Measurements from ENCODE around the gene MAP3K8. TPM values are rescaled to one million over a fixed set of nuclear protein-coding genes. Genes with fewer than 3 reads are reported as not detected.
A peak's percentile ranks its signal among the peaks of the same experiment; 100 is the strongest.
"Not testable (repeated sequence)": the region's sequence is repeated elsewhere in the genome, so short reads cannot be mapped to it uniquely, and the experiment has no call there.

Gene MAP3K8
- total RNA-seq, 1 donor, result 14.5 TPM

DNA sequence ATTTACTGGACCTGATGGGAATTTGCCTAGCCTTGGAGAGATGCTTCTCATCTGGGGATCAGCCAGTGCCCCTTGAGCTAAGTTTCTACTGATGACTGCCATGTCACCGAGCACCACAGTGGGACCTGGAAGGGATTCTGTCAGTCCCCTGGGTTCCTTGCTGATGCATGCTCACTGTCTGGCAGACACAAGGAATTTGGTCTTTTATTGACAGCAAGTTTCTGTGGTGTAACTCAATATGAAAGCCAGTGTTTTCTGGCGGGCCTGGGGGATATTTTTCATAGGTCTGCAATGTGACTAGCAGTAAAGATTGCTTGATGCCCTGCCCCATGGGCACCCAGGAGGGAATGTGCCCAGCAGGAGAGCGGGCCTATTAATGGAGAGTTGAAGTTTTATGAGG is 30.7 kb downstream of the MAP3K8 start:
- no peak for DNase-seq (ENCODE audit: insufficient read length, low spot score, missing footprints)
- Histone ChIP-seq H4K20me1 (ENCODE audit: insufficient read depth, low read length) (no peaks in the 10 kb centered on the region), H3K27me3 (ENCODE audit: insufficient read depth, low read length) (peaks cover 6% of the 10 kb centered on the region), H3K79me2 (ENCODE audit: insufficient read depth, low read length) (no peaks in the 10 kb centered on the region), H3K4me2 (ENCODE audit: insufficient read depth, low read length) (no peak overlapping the region), H3K4me3 (ENCODE audit: insufficient read depth, low read length) (no peak overlapping the region), H3K9me3 (ENCODE audit: low read depth, low read length) (no peaks in the 10 kb centered on the region), H3K4me1 (ENCODE audit: insufficient read depth, low read length) (no peaks in the 10 kb centered on the region), H2AFZ (ENCODE audit: low read length) (no peak overlapping the region), H3K27ac (ENCODE audit: low read depth, low read length) (no peak overlapping the region), H3K36me3 (ENCODE audit: insufficient read depth, low read length) (peaks cover 11% of the 10 kb centered on the region)
- TF ChIP-seq, protein P1, sequence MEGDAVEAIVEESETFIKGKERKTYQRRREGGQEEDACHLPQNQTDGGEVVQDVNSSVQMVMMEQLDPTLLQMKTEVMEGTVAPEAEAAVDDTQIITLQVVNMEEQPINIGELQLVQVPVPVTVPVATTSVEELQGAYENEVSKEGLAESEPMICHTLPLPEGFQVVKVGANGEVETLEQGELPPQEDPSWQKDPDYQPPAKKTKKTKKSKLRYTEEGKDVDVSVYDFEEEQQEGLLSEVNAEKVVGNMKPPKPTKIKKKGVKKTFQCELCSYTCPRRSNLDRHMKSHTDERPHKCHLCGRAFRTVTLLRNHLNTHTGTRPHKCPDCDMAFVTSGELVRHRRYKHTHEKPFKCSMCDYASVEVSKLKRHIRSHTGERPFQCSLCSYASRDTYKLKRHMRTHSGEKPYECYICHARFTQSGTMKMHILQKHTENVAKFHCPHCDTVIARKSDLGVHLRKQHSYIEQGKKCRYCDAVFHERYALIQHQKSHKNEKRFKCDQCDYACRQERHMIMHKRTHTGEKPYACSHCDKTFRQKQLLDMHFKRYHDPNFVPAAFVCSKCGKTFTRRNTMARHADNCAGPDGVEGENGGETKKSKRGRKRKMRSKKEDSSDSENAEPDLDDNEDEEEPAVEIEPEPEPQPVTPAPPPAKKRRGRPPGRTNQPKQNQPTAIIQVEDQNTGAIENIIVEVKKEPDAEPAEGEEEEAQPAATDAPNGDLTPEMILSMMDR (IDR thresholded peaks at IDR 0.05; ENCODE audit: extremely low read depth, low read depth, low read length), result no peak

GRCh38 chr10:30466445-30466844 is 32.5 kb downstream of the MAP3K8 start:
- no peaks in the 10 kb centered on the region for H3K36me3 ChIP-seq (ENCODE audit: insufficient read depth, low read length)
- H3K9me3 ChIP-seq (ENCODE audit: low read depth, low read length), result no peaks in the 10 kb centered on the region
- TF ChIP-seq, protein P1 (IDR thresholded peaks at IDR 0.05; ENCODE audit: extremely low read depth, low read depth, low read length), result no peak
- H3K27me3 ChIP-seq (ENCODE audit: insufficient read depth, low read length), result peaks cover 6% of the 10 kb centered on the region
- H3K27ac ChIP-seq (ENCODE audit: low read depth, low read length), result no peak overlapping the region
- no peaks in the 10 kb centered on the region for H3K79me2 ChIP-seq (ENCODE audit: insufficient read depth, low read length)
- no peak for DNase-seq (ENCODE audit: insufficient read length, low spot score, missing footprints)
- H3K4me1 ChIP-seq (ENCODE audit: insufficient read depth, low read length), result no peaks in the 10 kb centered on the region
- no peaks in the 10 kb centered on the region for H4K20me1 ChIP-seq (ENCODE audit: insufficient read depth, low read length)
- H2AFZ ChIP-seq (ENCODE audit: low read length), result no peak overlapping the region
- no peak overlapping the region for H3K4me2 ChIP-seq (ENCODE audit: insufficient read depth, low read length)
- H3K4me3 ChIP-seq (ENCODE audit: insufficient read depth, low read length), result no peak overlapping the region

DNA sequence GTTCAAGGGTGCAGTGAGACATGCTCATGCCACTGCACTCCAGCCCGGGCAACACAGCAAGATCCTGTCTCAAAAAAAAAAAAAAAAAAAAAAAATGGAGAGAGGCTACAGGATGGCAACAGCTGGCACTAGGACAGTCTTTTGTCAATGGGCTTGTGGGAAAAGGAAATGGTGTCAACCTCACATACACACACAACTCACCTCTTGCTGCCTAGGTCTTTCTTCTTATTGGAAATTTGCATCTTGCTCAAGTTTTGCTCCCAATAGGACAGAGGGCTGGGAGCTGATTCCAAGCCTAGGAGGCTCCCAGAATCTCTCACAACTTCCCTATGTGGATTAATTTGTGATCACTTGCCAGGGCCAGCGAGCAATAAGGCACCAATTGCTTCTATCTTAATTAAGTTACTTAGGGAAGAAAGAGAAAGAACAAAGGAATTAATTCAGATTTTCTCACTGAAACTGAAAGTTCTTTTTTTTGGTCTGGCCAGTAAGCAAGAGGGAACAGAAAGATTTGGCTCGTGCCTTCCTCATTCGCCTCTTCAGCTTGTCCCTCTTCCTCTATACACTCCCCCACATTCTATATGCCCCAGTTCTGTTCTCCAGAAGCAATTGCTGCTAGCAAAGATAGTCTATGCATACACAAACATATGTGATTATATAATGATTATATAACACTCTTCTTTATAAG is 33.8 kb downstream of the MAP3K8 start:
- no peak overlapping the region for H2AFZ ChIP-seq (ENCODE audit: low read length)
- H3K36me3 ChIP-seq (ENCODE audit: insufficient read depth, low read length), result no peaks in the 10 kb centered on the region
- TF ChIP-seq, protein P1 (IDR thresholded peaks at IDR 0.05; ENCODE audit: extremely low read depth, low read depth, low read length), result no peak
- H3K27me3 ChIP-seq (ENCODE audit: insufficient read depth, low read length), result peaks cover 9% of the 10 kb centered on the region
- DNase-seq (ENCODE audit: insufficient read length, low spot score, missing footprints), result peak; percentile 13
- no peaks in the 10 kb centered on the region for H3K9me3 ChIP-seq (ENCODE audit: low read depth, low read length)
- no peak overlapping the region for H3K4me3 ChIP-seq (ENCODE audit: insufficient read depth, low read length)
- no peaks in the 10 kb centered on the region for H3K4me1 ChIP-seq (ENCODE audit: insufficient read depth, low read length)
- H4K20me1 ChIP-seq (ENCODE audit: insufficient read depth, low read length), result no peaks in the 10 kb centered on the region
- no peaks in the 10 kb centered on the region for H3K79me2 ChIP-seq (ENCODE audit: insufficient read depth, low read length)
- no peak overlapping the region for H3K4me2 ChIP-seq (ENCODE audit: insufficient read depth, low read length)
- H3K27ac ChIP-seq (ENCODE audit: low read depth, low read length), result no peak overlapping the region

DNA sequence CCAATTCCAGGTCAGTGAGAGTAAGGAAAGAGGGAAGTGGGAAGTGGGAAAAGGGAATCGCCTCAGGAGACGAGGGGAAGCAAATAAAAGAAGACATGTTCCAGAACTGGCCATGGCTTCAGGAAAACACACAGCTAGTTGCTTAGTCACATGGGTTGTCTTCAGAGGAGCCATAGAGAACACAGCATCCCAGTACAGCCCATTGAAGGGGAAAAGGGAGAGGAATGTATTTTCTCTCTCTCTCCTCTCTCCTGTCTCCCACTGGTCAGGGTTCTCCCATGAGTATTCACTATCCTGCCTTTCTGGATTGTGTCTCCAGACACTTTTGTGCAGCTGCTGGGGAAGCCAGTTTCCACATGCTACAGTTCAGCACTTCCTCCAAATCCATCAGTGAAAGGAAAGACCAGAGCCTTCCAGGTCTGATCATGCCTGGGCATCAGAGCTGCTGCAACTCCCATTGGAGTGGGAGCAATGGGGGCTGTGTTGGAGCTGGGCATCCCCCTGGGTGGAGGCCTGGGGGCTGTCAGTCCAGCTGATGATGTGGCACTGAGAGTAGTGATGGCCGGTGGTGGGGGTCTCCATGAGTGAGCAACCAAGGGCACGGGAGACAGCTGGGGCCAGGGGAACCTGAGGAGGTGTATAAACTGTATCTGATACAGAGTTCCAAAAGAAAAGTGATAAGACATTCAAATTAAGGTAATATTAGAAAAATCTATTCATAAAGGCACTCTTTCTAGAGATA is 38.6 kb downstream of the MAP3K8 start:
- DNase-seq (ENCODE audit: insufficient read length, low spot score, missing footprints), result no peak
- H3K4me3 ChIP-seq (ENCODE audit: insufficient read depth, low read length), result no peak overlapping the region

GRCh38 chr10:30475515-30475914 is 41.5 kb downstream of the MAP3K8 start:
- H2AFZ ChIP-seq (ENCODE audit: low read length); H3K4me3 ChIP-seq (ENCODE audit: insufficient read depth, low read length); H3K9me3 ChIP-seq (ENCODE audit: low read depth, low read length); H3K4me2 ChIP-seq (ENCODE audit: insufficient read depth, low read length); DNase-seq (ENCODE audit: insufficient read length, low spot score, missing footprints); H3K36me3 ChIP-seq (ENCODE audit: insufficient read depth, low read length); H3K79me2 ChIP-seq (ENCODE audit: insufficient read depth, low read length); H3K4me1 ChIP-seq (ENCODE audit: insufficient read depth, low read length); H3K27ac ChIP-seq (ENCODE audit: low read depth, low read length); H4K20me1 ChIP-seq (ENCODE audit: insufficient read depth, low read length): not testable (repeated sequence)
- H3K27me3 ChIP-seq (ENCODE audit: insufficient read depth, low read length), result peaks cover 12% of the 10 kb centered on the region

More for the DNA sequence above, 38.6 kb downstream of the MAP3K8 start:
- no peaks in the 10 kb centered on the region for H3K36me3 ChIP-seq (ENCODE audit: insufficient read depth, low read length)
- H3K4me2 ChIP-seq (ENCODE audit: insufficient read depth, low read length), result no peak overlapping the region
- H3K79me2 ChIP-seq (ENCODE audit: insufficient read depth, low read length), result no peaks in the 10 kb centered on the region
- H3K27ac ChIP-seq (ENCODE audit: low read depth, low read length), result no peak overlapping the region
- no peaks in the 10 kb centered on the region for H4K20me1 ChIP-seq (ENCODE audit: insufficient read depth, low read length)
- peaks cover 12% of the 10 kb centered on the region for H3K27me3 ChIP-seq (ENCODE audit: insufficient read depth, low read length)
- H3K9me3 ChIP-seq (ENCODE audit: low read depth, low read length), result no peaks in the 10 kb centered on the region
- TF ChIP-seq, protein P1 (IDR thresholded peaks at IDR 0.05; ENCODE audit: extremely low read depth, low read depth, low read length), result no peak
- H3K4me1 ChIP-seq (ENCODE audit: insufficient read depth, low read length), result no peaks in the 10 kb centered on the region
- H2AFZ ChIP-seq (ENCODE audit: low read length), result no peak overlapping the region
